ENCODE measurements around the gene CSNK1G2. TPM values are rescaled to one million over a fixed set of nuclear protein-coding genes. Genes with fewer than 3 reads are reported as not detected.
A peak's percentile ranks its signal among the peaks of the same experiment; 100 is the strongest.

The CSNK1G2 gene
- total RNA-seq, 2 experiments from 2014 or later = 122 to 127 TPM

DNA sequence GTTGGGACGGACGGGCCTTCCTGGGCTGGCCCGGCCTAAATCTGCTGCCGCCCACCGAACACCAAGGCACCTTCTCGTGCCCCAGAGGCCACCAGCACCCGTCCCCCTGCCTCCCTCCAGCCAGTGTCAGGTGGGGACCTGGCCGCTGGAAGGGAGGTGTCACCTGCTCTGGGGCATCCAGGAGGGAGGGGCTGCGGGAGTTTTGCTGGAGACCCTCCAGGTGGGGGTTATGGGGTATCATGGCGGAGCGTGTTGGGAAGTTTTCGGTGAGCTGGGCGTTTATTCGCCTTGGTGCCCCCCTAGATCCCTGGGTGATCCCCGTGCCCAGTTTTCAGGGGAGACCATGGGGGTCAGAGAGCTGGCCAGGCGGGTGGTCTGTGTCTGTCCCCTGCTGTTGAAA lies 9.7 kb downstream of the CSNK1G2 start:
- CTCF ChIA-PET = no interaction called here
- TF ChIP-seq, protein P1, sequence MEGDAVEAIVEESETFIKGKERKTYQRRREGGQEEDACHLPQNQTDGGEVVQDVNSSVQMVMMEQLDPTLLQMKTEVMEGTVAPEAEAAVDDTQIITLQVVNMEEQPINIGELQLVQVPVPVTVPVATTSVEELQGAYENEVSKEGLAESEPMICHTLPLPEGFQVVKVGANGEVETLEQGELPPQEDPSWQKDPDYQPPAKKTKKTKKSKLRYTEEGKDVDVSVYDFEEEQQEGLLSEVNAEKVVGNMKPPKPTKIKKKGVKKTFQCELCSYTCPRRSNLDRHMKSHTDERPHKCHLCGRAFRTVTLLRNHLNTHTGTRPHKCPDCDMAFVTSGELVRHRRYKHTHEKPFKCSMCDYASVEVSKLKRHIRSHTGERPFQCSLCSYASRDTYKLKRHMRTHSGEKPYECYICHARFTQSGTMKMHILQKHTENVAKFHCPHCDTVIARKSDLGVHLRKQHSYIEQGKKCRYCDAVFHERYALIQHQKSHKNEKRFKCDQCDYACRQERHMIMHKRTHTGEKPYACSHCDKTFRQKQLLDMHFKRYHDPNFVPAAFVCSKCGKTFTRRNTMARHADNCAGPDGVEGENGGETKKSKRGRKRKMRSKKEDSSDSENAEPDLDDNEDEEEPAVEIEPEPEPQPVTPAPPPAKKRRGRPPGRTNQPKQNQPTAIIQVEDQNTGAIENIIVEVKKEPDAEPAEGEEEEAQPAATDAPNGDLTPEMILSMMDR (IDR thresholded peaks at IDR 0.05) = no peak
- POLR2A ChIA-PET = no interaction called here
- no peak for DNase-seq
- intact Hi-C loops (cut with DNase I, micrococcal nuclease) = no loop called here
- peaks cover 55% of the 10 kb centered on the region for H3K4me1 ChIP-seq (ENCODE audit: insufficient read depth, low read length)
- Mint-ChIP-seq H3K4me3 (no peak overlapping the region), H3K27ac (no peak overlapping the region), H3K36me3 (ENCODE audit: low read depth) (peaks cover 33% of the 10 kb centered on the region), H3K9me3 (no peaks in the 10 kb centered on the region), H3K27me3 (no peaks in the 10 kb centered on the region), H3K4me1 (ENCODE audit: low read depth) (peaks cover 15% of the 10 kb centered on the region)
- no peak for ATAC-seq (ENCODE audit: poor library complexity)
- H3K27ac ChIP-seq (ENCODE audit: low read depth in 1 of 2, low read length in 2 of 2) = no peak overlapping the region
- no peaks in the 10 kb centered on the region for H3K9me3 ChIP-seq (ENCODE audit: control insufficient read depth in 1 of 2, insufficient read depth in 1 of 2, low read length in 2 of 2)
- no peaks in the 10 kb centered on the region for H3K27me3 ChIP-seq (ENCODE audit: control insufficient read depth in 1 of 2, insufficient read depth in 2 of 2, low read length in 2 of 2)
- H3K4me3 ChIP-seq (ENCODE audit: low read length) = no peak overlapping the region
- peaks cover 46% of the 10 kb centered on the region for H3K36me3 ChIP-seq (ENCODE audit: insufficient read depth, low read length)

DNA sequence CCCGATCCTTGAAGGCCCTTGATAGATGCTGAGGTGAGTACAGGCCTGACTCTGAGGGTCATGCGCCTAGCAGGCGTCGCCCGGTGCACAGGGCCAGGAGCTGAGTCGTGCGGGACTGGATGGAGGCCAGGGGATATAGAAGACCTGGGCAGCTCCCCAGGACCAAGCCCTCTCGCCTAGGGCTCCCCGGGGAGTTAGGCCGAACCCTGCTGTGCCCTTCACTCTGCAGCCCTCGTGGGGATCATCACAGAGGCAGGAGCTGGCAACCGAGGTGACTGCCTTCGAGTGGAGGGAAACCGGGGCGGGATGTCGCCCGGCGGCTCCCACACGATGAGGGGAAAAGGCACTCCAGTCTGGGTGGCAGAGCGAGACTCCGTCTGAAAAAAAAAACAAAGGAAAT lies 11.7 kb downstream of the CSNK1G2 start:
- TF ChIP-seq, protein P1 (IDR thresholded peaks at IDR 0.05) = no peak
- intact Hi-C loops (cut with DNase I, micrococcal nuclease) = no loop called here
- H3K27me3 ChIP-seq (ENCODE audit: control insufficient read depth in 1 of 2, insufficient read depth in 2 of 2, low read length in 2 of 2) = no peaks in the 10 kb centered on the region
- no peaks in the 10 kb centered on the region for H3K27me3 Mint-ChIP-seq
- no peak overlapping the region for H3K27ac ChIP-seq (ENCODE audit: low read depth in 1 of 2, low read length in 2 of 2)
- DNase-seq = no peak
- H3K36me3 Mint-ChIP-seq (ENCODE audit: low read depth) = peaks cover 36% of the 10 kb centered on the region
- peak overlapping the region; percentile 44 for H3K27ac Mint-ChIP-seq
- H3K36me3 ChIP-seq (ENCODE audit: insufficient read depth, low read length) = peaks cover 41% of the 10 kb centered on the region
- CTCF ChIA-PET = no interaction called here
- peaks cover 61% of the 10 kb centered on the region for H3K4me1 ChIP-seq (ENCODE audit: insufficient read depth, low read length)
- peaks cover 17% of the 10 kb centered on the region for H3K4me1 Mint-ChIP-seq (ENCODE audit: low read depth)
- no peak overlapping the region for H3K4me3 ChIP-seq (ENCODE audit: low read length)
- ATAC-seq (ENCODE audit: poor library complexity) = no peak
- no peak overlapping the region for H3K4me3 Mint-ChIP-seq
- POLR2A ChIA-PET = interaction anchor here (0.7 kb wide), 1 partner anchor 199 kb away, joined by 3 read pairs; no protein-coding TSS in a partner anchor
- no peaks in the 10 kb centered on the region for H3K9me3 ChIP-seq (ENCODE audit: control insufficient read depth in 1 of 2, insufficient read depth in 1 of 2, low read length in 2 of 2)
- H3K9me3 Mint-ChIP-seq = no peaks in the 10 kb centered on the region

DNA sequence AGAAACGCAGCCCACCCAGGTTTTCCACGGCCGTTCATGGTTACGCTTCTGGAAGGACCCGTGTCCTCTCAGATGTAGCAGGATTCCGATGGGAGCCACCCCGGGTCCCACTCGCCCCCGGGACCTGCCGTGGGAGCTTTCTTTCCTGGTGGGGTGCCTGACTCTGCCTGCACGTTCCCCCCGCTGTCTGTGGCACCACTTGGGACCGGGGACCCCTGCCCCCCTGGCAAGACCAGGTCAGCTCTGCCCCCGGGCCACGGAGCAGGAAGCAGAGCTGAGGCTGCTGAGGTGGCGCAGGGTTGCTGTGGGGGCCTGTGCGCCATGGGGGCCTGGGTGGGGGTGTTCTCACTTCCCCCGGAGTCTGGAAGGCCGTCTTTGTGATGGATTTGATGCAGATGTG lies 12.1 kb downstream of the CSNK1G2 start:
- Histone ChIP-seq H3K9me3 (ENCODE audit: control insufficient read depth in 1 of 2, insufficient read depth in 1 of 2, low read length in 2 of 2) (no peaks in the 10 kb centered on the region), H3K36me3 (ENCODE audit: insufficient read depth, low read length) (peaks cover 41% of the 10 kb centered on the region), H3K27ac (ENCODE audit: low read depth in 1 of 2, low read length in 2 of 2) (no peak overlapping the region), H3K4me3 (ENCODE audit: low read length) (no peak overlapping the region), H3K4me1 (ENCODE audit: insufficient read depth, low read length) (peaks cover 60% of the 10 kb centered on the region), H3K27me3 (ENCODE audit: control insufficient read depth in 1 of 2, insufficient read depth in 2 of 2, low read length in 2 of 2) (no peaks in the 10 kb centered on the region)
- TF ChIP-seq, protein P1 (IDR thresholded peaks at IDR 0.05) = no peak
- Mint-ChIP-seq H3K27ac (peak overlapping the region; percentile 44), H3K4me3 (no peak overlapping the region), H3K4me1 (ENCODE audit: low read depth) (peaks cover 17% of the 10 kb centered on the region), H3K27me3 (no peaks in the 10 kb centered on the region), H3K9me3 (no peaks in the 10 kb centered on the region), H3K36me3 (ENCODE audit: low read depth) (peaks cover 36% of the 10 kb centered on the region)
- intact Hi-C loops (cut with DNase I, micrococcal nuclease) = no loop called here
- CTCF ChIA-PET = no interaction called here
- DNase-seq (no peak), ATAC-seq (ENCODE audit: poor library complexity) (no peak)
- POLR2A ChIA-PET = no interaction called here

Data from CD4-positive, alpha-beta T cell (primary cell).